SK-N-SH (cell line): ENCODE measurements around the gene TMEM115.

Experiments
- POLR2AphosphoS5 ChIP-seq: IDR thresholded peaks from 2 replicates; pipeline ENCODE4 v1.6.1; 2012; ENCODE audit warnings: low read depth, low read length
- SIN3A ChIP-seq: IDR thresholded peaks from 2 replicates; pipeline ENCODE4 v1.6.1; 2012; ENCODE audit warnings: low read depth, mild to moderate bottlenecking, low read length, moderate library complexity, borderline replicate concordance
- TF ChIP-seq, protein P1 (sequence below): fragments of 200-600 bp; sonication (generic); IDR thresholded peaks from 2 replicates; pipeline ENCODE4 v1.6.1; 2017; ENCODE audit warnings: antibody characterized with exemption, mild to moderate bottlenecking, moderate library complexity
- TF ChIP-seq, protein P2 (sequence below): IDR thresholded peaks from 2 replicates; pipeline ENCODE4 v1.4.0; 2012; ENCODE audit warnings: low read depth
- TF ChIP-seq, protein P3 (sequence below): IDR thresholded peaks from 2 replicates; pipeline ENCODE4; 2012
- TF ChIP-seq, protein P4 (sequence below): IDR thresholded peaks from 2 replicates; pipeline ENCODE4 v1.6.1; 2012; ENCODE audit warnings: mild to moderate bottlenecking, low read depth, low read length, moderate library complexity

DNA sequence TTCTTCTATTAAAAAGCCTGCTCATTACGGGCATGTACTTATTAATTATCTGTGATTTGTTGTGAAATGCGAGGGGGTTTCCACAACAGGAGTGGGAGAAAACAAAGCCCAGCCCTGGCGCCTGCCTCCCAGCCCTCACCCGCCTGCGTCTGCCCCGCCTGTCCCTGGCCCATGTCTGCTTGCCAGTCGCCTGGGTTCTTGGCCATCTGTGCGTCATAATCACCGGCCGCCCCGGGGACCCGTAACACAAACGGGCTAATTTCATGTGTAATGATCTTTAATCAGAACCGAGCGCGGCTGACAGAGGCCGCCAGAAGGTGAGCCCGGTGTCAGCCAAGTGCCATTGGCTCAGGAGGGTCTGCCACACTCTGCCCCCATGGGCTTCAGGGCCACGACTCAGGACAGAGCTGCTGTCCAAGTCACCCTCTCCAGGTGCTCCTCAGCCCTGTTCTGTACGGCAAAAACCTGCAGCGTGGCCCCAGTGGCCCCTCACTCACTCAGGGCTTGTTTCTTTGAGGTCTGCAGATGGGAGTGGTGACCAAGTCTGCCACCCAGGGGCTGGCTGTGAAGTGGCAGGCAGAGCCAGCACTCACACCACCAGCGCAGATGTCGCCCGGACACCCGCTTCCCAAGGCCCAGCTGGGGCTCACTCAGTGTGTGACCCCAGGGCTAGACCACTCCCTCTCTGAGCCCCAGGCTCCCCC, 28.8 kb upstream of the TMEM115 start:
- TF ChIP-seq, protein P1, sequence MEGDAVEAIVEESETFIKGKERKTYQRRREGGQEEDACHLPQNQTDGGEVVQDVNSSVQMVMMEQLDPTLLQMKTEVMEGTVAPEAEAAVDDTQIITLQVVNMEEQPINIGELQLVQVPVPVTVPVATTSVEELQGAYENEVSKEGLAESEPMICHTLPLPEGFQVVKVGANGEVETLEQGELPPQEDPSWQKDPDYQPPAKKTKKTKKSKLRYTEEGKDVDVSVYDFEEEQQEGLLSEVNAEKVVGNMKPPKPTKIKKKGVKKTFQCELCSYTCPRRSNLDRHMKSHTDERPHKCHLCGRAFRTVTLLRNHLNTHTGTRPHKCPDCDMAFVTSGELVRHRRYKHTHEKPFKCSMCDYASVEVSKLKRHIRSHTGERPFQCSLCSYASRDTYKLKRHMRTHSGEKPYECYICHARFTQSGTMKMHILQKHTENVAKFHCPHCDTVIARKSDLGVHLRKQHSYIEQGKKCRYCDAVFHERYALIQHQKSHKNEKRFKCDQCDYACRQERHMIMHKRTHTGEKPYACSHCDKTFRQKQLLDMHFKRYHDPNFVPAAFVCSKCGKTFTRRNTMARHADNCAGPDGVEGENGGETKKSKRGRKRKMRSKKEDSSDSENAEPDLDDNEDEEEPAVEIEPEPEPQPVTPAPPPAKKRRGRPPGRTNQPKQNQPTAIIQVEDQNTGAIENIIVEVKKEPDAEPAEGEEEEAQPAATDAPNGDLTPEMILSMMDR: peak; percentile 46
- TF ChIP-seq, protein P2, sequence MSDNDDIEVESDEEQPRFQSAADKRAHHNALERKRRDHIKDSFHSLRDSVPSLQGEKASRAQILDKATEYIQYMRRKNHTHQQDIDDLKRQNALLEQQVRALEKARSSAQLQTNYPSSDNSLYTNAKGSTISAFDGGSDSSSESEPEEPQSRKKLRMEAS: no peak
- no peak for TF ChIP-seq SIN3A
- TF ChIP-seq POLR2AphosphoS5: no peak
- TF ChIP-seq, protein P3, sequence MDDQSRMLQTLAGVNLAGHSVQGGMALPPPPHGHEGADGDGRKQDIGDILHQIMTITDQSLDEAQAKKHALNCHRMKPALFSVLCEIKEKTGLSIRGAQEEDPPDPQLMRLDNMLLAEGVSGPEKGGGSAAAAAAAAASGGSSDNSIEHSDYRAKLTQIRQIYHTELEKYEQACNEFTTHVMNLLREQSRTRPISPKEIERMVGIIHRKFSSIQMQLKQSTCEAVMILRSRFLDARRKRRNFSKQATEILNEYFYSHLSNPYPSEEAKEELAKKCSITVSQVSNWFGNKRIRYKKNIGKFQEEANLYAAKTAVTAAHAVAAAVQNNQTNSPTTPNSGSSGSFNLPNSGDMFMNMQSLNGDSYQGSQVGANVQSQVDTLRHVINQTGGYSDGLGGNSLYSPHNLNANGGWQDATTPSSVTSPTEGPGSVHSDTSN: no peak
- TF ChIP-seq, protein P4, sequence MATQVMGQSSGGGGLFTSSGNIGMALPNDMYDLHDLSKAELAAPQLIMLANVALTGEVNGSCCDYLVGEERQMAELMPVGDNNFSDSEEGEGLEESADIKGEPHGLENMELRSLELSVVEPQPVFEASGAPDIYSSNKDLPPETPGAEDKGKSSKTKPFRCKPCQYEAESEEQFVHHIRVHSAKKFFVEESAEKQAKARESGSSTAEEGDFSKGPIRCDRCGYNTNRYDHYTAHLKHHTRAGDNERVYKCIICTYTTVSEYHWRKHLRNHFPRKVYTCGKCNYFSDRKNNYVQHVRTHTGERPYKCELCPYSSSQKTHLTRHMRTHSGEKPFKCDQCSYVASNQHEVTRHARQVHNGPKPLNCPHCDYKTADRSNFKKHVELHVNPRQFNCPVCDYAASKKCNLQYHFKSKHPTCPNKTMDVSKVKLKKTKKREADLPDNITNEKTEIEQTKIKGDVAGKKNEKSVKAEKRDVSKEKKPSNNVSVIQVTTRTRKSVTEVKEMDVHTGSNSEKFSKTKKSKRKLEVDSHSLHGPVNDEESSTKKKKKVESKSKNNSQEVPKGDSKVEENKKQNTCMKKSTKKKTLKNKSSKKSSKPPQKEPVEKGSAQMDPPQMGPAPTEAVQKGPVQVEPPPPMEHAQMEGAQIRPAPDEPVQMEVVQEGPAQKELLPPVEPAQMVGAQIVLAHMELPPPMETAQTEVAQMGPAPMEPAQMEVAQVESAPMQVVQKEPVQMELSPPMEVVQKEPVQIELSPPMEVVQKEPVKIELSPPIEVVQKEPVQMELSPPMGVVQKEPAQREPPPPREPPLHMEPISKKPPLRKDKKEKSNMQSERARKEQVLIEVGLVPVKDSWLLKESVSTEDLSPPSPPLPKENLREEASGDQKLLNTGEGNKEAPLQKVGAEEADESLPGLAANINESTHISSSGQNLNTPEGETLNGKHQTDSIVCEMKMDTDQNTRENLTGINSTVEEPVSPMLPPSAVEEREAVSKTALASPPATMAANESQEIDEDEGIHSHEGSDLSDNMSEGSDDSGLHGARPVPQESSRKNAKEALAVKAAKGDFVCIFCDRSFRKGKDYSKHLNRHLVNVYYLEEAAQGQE: no peak
